ENCODE data around the gene RAD51AP1.
A peak's percentile ranks its signal among the peaks of the same experiment; 100 is the strongest.

Gene RAD51AP1

DNA sequence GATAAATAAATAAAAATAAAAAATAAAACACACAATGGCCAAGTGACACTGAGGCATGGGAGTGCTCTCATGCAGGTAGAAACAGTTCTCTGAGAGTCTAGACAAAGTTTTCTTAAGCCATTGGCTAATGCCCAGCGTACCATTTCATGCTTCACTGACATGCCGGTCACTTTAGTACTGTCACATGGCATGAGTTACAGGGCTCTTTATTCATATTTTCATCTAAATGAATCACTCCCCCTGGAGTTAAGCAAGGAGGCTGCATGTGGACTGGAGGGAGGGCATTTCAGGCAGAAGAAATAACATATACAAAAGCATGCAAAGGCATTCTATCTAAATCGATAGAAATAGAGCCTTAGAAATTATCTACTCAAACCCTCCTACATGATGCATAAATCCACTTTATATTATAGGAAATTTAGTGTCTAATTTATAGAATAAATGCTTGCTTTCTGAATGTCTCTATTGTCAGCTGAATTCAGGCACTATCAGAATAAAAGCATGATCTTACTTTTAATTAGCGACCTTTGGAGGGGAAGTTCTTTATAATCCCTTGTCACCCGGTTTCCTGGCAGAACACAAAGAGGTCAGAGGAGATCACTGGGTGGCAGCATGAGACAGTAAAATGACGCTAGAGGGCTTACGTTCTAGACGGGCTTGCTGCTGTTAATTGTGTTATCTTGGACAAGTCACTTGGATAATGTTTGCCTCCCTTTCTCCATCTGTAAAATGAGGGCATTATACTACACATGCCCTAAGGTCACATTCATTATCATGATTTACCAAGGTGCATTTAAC lies 40.8 kb downstream of the RAD51AP1 start:
- Histone ChIP-seq H3K36me3 (no peaks in the 10 kb centered on the region), H4K20me1 (no peaks in the 10 kb centered on the region), H3K4me3 (no peak overlapping the region), H3K27me3 (peaks cover 0 to 12% (median 0%) of the 10 kb centered on the region in 11 experiments; a peak in 3 of 22 replicates), H3K9me3 (replicated peaks in 1 of 11) (no peaks in the 10 kb centered on the region), H3K4me2 (peak overlapping the region in 7 of 11 experiments; percentile 2 to 51 (median 38); a peak in 10 of 22 replicates), H3K9ac (no peak overlapping the region), H3K27ac (no peak overlapping the region), H3K4me1 (peaks cover 0 to 19% (median 10%) of the 10 kb centered on the region in 10 experiments; a peak in 12 of 20 replicates)
- no peak for TF ChIP-seq Cebpa-rat (IDR thresholded peaks at IDR 0.05)

DNA sequence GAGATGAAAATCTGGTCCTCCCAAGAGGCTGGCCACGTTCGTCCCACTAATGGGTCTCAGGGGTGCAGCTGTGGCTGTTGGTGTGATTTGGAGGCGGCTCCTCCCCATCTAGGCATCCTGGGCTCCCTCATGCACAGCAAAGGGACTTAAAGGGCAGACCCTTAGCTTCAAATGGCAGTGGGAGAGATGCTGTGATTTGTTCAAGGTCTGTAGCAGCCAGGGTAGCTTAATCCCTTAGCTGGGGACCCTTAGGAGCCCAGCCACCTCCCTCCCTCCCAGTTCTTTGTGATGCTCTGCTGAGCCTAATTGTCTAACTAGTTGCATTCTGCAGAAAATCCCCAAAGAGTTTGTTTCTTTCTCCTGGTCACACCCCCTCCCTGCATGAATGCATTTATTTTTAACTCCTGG lies 41.6 kb downstream of the RAD51AP1 start:
- no peak overlapping the region for H3K27ac ChIP-seq
- peaks cover 0 to 7% (median 0%) of the 10 kb centered on the region in 11 experiments; a peak in 3 of 22 replicates for H3K27me3 ChIP-seq
- H3K4me1 ChIP-seq, result peaks cover 0 to 13% (median 10%) of the 10 kb centered on the region in 10 experiments; a peak in 12 of 20 replicates
- H3K9ac ChIP-seq, result 0 out of 22 replicates have a peak overlapping the region, but pooled peaks of 1 of the 11 experiments have one; percentile 19
- TF ChIP-seq Cebpa-rat (IDR thresholded peaks at IDR 0.05), result no peak
- H3K4me3 ChIP-seq, result no peak overlapping the region
- no peaks in the 10 kb centered on the region for H3K9me3 ChIP-seq (replicated peaks in 1 of 11)
- H3K4me2 ChIP-seq, result peak overlapping the region in 8 of 11 experiments; percentile 2 to 51 (median 34); a peak in 11 of 22 replicates
- no peaks in the 10 kb centered on the region for H4K20me1 ChIP-seq
- H3K36me3 ChIP-seq, result no peaks in the 10 kb centered on the region

DNA sequence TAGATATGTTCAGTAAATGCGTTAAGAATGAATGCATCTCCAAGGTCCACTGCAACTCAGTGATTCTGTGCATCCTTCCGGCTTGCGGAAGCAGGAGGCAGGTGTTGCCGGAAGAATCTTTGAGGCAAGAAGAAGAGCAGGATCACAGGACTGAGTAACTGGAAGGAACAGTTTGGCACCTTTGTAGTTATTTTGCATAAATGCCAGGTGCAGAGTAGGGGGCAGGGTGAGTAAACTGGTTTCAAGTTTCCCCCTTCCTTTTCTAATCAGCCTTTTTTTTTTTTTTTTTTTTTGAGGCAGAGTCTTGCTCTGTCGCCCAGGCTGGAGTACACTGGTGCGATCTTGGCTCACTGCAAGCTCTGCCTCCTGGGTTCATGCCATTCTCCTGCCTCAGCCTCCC lies 45.6 kb downstream of the RAD51AP1 start:
- H3K4me2 ChIP-seq, result no peak overlapping the region
- H3K36me3 ChIP-seq, result no peaks in the 10 kb centered on the region
- no peak overlapping the region for H3K9ac ChIP-seq
- no peak for TF ChIP-seq Cebpa-rat (IDR thresholded peaks at IDR 0.05)
- H3K4me3 ChIP-seq, result no peak overlapping the region
- no peak overlapping the region for H3K27ac ChIP-seq
- H4K20me1 ChIP-seq, result no peaks in the 10 kb centered on the region
- H3K27me3 ChIP-seq, result peaks cover 0 to 5% (median 0%) of the 10 kb centered on the region in 11 experiments; a peak in 1 of 22 replicates
- no peaks in the 10 kb centered on the region for H3K9me3 ChIP-seq (replicated peaks in 1 of 11)
- peaks cover 0 to 13% (median 10%) of the 10 kb centered on the region in 10 experiments; a peak in 12 of 20 replicates for H3K4me1 ChIP-seq

DNA sequence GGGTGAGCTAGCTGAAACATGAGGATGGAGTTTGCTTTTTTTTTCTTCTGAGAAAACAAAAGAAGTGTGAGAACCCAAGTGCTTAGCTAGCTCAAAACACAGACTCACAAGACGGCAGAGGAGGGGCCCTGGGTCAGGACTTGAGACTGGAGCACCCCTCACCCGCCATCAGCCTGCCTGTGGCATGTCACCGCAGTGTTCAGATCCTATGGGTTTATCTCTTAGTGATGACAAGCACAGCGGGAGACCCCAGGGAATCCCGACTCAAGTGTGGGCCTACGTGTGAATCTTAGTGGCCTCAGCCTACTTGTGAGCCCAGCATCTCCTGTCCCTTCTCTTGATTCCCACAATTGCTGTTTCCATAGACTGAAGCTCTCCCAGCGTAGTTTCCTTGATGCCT lies 46.2 kb downstream of the RAD51AP1 start:
- no peak overlapping the region for H3K4me3 ChIP-seq
- H3K9me3 ChIP-seq (replicated peaks in 1 of 11), result no peaks in the 10 kb centered on the region
- no peak overlapping the region for H3K9ac ChIP-seq
- H4K20me1 ChIP-seq, result no peaks in the 10 kb centered on the region
- H3K27ac ChIP-seq, result no peak overlapping the region
- peaks cover 0 to 11% (median 9%) of the 10 kb centered on the region in 10 experiments; a peak in 12 of 20 replicates for H3K4me1 ChIP-seq
- TF ChIP-seq Cebpa-rat (IDR thresholded peaks at IDR 0.05), result no peak
- H3K36me3 ChIP-seq, result no peaks in the 10 kb centered on the region
- H3K27me3 ChIP-seq, result peaks cover 0 to 5% (median 0%) of the 10 kb centered on the region in 11 experiments; a peak in 1 of 22 replicates
- no peak overlapping the region for H3K4me2 ChIP-seq

DNA sequence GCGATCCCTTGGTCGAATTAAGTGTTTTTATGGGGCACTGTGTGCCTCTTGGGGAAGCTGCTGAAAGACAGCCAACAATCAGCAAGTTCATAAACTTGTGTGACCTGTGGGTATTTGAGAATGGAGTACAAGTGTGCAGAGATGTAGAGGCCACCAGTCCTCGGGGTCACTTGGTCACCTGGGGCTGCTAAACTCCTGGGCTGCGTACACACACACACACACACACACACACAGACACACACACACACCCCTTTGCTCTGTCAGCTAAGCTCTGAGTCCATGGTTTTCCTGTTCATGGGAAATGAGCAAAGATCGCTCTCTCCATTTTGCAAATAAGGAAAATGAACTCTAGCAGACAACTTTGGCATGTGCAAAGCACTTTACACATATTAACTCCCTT lies 47.8 kb downstream of the RAD51AP1 start:
- Histone ChIP-seq H3K4me2 (no peak overlapping the region), H3K4me3 (no peak overlapping the region), H4K20me1 (no peaks in the 10 kb centered on the region), H3K27ac (no peak overlapping the region), H3K36me3 (no peaks in the 10 kb centered on the region), H3K4me1 (no peaks in the 10 kb centered on the region), H3K27me3 (no peaks in the 10 kb centered on the region), H3K9ac (no peak overlapping the region), H3K9me3 (replicated peaks in 1 of 11) (no peaks in the 10 kb centered on the region)
- no peak for TF ChIP-seq Cebpa-rat (IDR thresholded peaks at IDR 0.05)

DNA sequence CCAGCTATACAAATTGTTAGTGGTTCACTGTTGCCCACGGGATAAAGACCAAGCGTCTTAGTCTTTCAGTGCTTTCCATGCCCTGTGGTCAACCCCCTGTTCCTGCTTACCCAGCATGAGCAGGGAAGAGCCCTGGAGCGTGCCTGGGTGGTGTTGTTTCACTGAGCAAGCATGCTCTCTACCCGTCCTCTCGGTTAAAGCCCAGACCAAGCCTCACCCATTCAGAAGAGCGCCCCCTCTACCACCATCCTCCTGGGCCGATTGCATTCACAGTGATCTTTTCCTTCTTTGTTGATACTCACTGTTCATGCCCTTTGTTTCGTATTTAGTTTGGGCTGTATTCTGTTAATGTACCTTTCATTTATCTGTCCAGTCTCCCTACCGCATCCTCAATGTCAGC lies 48.4 kb downstream of the RAD51AP1 start:
- Histone ChIP-seq H3K4me3 (no peak overlapping the region), H4K20me1 (no peaks in the 10 kb centered on the region), H3K27ac (no peak overlapping the region), H3K27me3 (no peaks in the 10 kb centered on the region), H3K9me3 (replicated peaks in 1 of 11) (no peaks in the 10 kb centered on the region), H3K4me2 (no peak overlapping the region), H3K9ac (no peak overlapping the region), H3K36me3 (no peaks in the 10 kb centered on the region), H3K4me1 (no peaks in the 10 kb centered on the region)
- no peak for TF ChIP-seq Cebpa-rat (IDR thresholded peaks at IDR 0.05)

DNA sequence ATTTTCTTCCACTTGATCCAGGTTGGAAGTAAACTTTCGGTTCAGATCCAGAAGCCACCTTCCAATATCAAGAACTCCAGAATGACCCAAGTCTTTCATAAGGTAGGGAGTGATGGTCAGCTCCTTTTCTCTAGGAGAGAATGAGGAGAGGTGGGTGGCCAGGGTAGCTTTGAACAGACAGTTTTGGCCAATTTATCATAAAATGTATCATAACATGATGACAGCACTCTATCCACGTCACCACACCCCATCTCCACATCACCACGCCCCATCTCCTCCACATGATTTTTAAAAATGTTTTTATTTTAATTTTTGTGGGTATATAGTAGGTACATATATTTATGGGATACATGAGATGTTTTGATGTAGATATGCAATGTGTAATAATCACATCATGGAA lies 50.2 kb downstream of the RAD51AP1 start:
- no peaks in the 10 kb centered on the region for H3K9me3 ChIP-seq (replicated peaks in 1 of 11)
- H3K4me2 ChIP-seq, result no peak overlapping the region
- H3K9ac ChIP-seq, result no peak overlapping the region
- no peak for TF ChIP-seq Cebpa-rat (IDR thresholded peaks at IDR 0.05)
- no peaks in the 10 kb centered on the region for H3K36me3 ChIP-seq
- H4K20me1 ChIP-seq, result no peaks in the 10 kb centered on the region
- H3K4me1 ChIP-seq, result no peaks in the 10 kb centered on the region
- H3K27me3 ChIP-seq, result no peaks in the 10 kb centered on the region
- H3K27ac ChIP-seq, result no peak overlapping the region
- H3K4me3 ChIP-seq, result no peak overlapping the region

DNA sequence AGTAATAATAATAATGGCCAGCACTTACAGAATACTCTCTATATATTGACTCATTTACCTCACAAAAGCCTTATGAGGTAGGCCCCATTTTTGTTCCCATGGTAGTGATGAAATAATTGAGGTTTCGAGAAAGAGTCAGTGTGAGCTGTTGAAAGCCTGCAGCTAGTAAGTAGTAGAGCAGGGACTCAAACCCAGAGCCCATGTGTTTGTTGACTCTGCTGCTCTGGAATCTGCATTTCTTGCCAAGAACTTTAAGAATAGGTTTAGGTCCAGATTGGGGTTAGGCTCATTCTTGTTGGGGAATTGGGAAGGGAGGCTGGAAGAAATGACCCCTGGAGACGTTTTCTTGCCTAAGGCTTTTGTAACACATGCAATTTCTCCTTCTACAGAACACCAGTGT lies 51.3 kb downstream of the RAD51AP1 start:
- Histone ChIP-seq H3K9ac (no peak overlapping the region), H3K36me3 (no peaks in the 10 kb centered on the region), H3K4me2 (no peak overlapping the region), H4K20me1 (no peaks in the 10 kb centered on the region), H3K27ac (no peak overlapping the region), H3K4me1 (no peaks in the 10 kb centered on the region), H3K9me3 (replicated peaks in 1 of 11) (no peaks in the 10 kb centered on the region), H3K4me3 (no peak overlapping the region), H3K27me3 (no peaks in the 10 kb centered on the region)
- no peak for TF ChIP-seq Cebpa-rat (IDR thresholded peaks at IDR 0.05)

DNA sequence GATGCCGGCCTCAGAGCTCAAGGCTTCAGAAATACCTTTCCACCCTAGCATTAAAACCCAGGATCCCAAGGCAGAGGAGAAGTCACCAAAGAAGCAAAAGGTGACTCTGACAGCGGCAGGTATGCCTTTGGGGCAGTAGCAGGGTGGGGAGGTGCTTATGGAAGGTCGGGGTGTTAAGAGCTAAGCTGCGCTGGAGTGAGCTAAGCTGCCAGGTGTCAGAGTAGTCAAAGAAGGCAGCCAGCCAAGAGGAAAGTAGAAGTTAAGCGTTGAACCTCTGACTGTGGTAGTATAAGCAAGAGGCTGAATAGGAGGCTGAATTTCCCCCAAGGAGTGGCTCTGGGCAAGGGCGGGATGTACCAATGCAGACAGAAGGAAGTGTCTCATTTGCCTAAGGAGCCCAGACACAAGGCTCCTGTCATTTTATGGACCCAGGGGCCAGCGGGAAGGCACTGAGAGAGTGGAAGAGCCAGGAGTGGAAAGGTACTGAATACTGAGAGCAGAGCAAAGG lies 52.5 kb downstream of the RAD51AP1 start:
- no peak for TF ChIP-seq Cebpa-rat (IDR thresholded peaks at IDR 0.05)
- Histone ChIP-seq H3K9ac (no peak overlapping the region), H3K4me3 (no peak overlapping the region), H3K36me3 (no peaks in the 10 kb centered on the region), H3K27ac (no peak overlapping the region), H3K9me3 (replicated peaks in 1 of 11) (no peaks in the 10 kb centered on the region), H4K20me1 (no peaks in the 10 kb centered on the region), H3K27me3 (no peaks in the 10 kb centered on the region), H3K4me1 (no peaks in the 10 kb centered on the region), H3K4me2 (no peak overlapping the region)

DNA sequence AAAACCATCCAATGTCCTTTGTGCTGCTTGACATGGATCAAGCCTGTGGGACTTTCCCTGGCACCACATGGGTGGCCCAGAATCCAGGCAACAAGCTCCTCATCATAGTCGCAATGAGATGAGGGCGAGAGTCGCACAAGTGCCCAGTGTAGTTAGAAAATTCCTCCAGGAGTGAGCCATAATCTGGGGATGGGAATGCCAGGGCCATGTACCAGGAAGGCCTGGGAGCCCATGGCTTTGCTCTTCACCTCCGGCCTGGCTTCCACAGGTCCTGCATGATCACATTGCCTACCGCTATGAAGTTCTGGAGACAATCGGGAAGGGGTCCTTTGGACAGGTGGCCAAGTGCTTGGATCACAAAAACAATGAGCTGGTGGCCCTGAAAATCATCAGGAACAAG lies 57.2 kb downstream of the RAD51AP1 start:
- H3K27me3 ChIP-seq, result no peaks in the 10 kb centered on the region
- no peak overlapping the region for H3K4me3 ChIP-seq
- no peak overlapping the region for H3K4me2 ChIP-seq
- H3K9ac ChIP-seq, result no peak overlapping the region
- no peaks in the 10 kb centered on the region for H3K36me3 ChIP-seq
- no peak overlapping the region for H3K27ac ChIP-seq
- no peaks in the 10 kb centered on the region for H4K20me1 ChIP-seq
- no peaks in the 10 kb centered on the region for H3K4me1 ChIP-seq
- H3K9me3 ChIP-seq (replicated peaks in 1 of 11), result no peaks in the 10 kb centered on the region
- no peak for TF ChIP-seq Cebpa-rat (IDR thresholded peaks at IDR 0.05)

Measured in BLaER1 treated with 17β-estradiol and CSF1 and Interleukin-3, amounts not matched to agents 10 nM and 100 nM (cell line).